ENCODE data around the gene EFNA2.

The EFNA2 gene

DNA sequence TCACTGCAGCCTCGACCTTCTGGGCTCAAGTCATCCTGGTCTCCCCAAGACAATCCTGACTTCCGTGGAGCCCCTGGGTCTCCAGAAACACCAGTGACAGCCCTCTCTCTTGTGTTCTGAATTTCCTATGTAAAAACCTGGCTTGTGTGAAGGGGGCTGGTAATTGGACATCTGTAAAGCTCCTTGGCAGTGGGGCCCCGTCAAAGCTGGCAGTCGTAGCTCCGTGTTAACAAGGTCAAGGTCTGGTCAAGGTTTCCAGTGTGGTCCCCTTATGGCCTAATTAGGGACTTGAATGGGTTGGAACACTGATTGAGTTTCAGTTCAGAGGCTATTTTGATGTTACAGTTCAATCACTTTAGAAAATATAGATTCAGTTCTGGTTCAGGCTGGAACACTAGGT, 65.2 kb downstream of the EFNA2 start:
- Histone ChIP-seq H3K27me3 (ENCODE audit: control insufficient read depth, low read length) (no peaks in the 10 kb centered on the region), H3K27ac (ENCODE audit: low read depth, low read length) (no peak overlapping the region), H3K4me2 (ENCODE audit: low read length) (no peak overlapping the region), H3K9me2 (replicated peaks; ENCODE audit: control insufficient read depth, low read length) (no peaks in the 10 kb centered on the region), H3K4me3 (ENCODE audit: low read length) (no peak overlapping the region), H4K20me1 (ENCODE audit: control insufficient read depth, insufficient read depth, low read depth, low read length) (no peaks in the 10 kb centered on the region), H3F3A (ENCODE audit: control insufficient read depth, insufficient read depth) (peaks cover 8% of the 10 kb centered on the region; the same call in 1 of the 2 replicates), H3K4me1 (ENCODE audit: control insufficient read depth, low read length) (peaks cover 14% of the 10 kb centered on the region), H3K9me3 (ENCODE audit: control insufficient read depth, insufficient read depth, low read length) (no peaks in the 10 kb centered on the region), H3K36me3 (ENCODE audit: control insufficient read depth, low read length) (no peaks in the 10 kb centered on the region), H3K79me2 (ENCODE audit: control insufficient read depth, low read length) (peaks cover 9% of the 10 kb centered on the region)
- TF ChIP-seq, protein P1, sequence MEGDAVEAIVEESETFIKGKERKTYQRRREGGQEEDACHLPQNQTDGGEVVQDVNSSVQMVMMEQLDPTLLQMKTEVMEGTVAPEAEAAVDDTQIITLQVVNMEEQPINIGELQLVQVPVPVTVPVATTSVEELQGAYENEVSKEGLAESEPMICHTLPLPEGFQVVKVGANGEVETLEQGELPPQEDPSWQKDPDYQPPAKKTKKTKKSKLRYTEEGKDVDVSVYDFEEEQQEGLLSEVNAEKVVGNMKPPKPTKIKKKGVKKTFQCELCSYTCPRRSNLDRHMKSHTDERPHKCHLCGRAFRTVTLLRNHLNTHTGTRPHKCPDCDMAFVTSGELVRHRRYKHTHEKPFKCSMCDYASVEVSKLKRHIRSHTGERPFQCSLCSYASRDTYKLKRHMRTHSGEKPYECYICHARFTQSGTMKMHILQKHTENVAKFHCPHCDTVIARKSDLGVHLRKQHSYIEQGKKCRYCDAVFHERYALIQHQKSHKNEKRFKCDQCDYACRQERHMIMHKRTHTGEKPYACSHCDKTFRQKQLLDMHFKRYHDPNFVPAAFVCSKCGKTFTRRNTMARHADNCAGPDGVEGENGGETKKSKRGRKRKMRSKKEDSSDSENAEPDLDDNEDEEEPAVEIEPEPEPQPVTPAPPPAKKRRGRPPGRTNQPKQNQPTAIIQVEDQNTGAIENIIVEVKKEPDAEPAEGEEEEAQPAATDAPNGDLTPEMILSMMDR (IDR thresholded peaks at IDR 0.05; ENCODE audit: low read depth, low read length, poor library complexity, severe bottlenecking): no peak
- TF ChIP-seq EZH2phosphoT487 (IDR thresholded peaks at IDR 0.05; ENCODE audit: borderline replicate concordance, low read length): no peak

Measured in DOHH2 (cell line).